ENCODE measurements around the gene NAA11.

DNA sequence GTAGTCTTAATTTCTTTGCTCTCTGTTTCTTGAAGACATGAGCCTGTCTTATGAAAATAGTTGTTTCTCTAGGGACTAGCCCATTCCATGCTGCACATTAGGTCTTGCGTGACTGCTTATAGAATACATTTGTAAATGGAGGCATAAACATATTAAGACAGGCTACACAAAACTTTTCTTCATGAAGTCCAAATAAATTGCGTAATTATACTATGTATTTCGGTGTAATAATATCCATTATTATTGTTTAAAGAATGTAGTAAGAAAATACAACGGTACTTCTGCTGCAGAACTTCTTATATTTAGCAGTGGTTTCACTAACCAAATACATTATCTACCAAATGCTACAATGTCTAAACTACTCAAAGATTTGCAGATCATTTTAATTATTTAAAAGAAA, 8.5 kb upstream of the NAA11 start:
- TF ChIP-seq, protein P1, sequence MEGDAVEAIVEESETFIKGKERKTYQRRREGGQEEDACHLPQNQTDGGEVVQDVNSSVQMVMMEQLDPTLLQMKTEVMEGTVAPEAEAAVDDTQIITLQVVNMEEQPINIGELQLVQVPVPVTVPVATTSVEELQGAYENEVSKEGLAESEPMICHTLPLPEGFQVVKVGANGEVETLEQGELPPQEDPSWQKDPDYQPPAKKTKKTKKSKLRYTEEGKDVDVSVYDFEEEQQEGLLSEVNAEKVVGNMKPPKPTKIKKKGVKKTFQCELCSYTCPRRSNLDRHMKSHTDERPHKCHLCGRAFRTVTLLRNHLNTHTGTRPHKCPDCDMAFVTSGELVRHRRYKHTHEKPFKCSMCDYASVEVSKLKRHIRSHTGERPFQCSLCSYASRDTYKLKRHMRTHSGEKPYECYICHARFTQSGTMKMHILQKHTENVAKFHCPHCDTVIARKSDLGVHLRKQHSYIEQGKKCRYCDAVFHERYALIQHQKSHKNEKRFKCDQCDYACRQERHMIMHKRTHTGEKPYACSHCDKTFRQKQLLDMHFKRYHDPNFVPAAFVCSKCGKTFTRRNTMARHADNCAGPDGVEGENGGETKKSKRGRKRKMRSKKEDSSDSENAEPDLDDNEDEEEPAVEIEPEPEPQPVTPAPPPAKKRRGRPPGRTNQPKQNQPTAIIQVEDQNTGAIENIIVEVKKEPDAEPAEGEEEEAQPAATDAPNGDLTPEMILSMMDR (conservative IDR thresholded peaks at IDR 0.05; ENCODE audit: low read length): no peak
- no peak for TF ChIP-seq EZH2phosphoT487 (IDR thresholded peaks at IDR 0.05; ENCODE audit: borderline replicate concordance, low read depth, low read length)
